Hepatocyte (in vitro differentiated cells): ENCODE data around the gene TAS1R2.

Experiments
- CTCF ChIP-seq: fragments of 200-600 bp; sonication (generic); IDR thresholded peaks from 2 replicates; pipeline ENCODE4 v1.5.1; 2016; ENCODE audit warnings: antibody characterized with exemption, mild to moderate bottlenecking; ENCODE audit not compliant: poor library complexity
- EZH2 ChIP-seq: fragments of 200-600 bp; sonication (generic); IDR thresholded peaks from 2 replicates; pipeline ENCODE4 v1.6.1; 2016; ENCODE audit warnings: antibody characterized with exemption, mild to moderate bottlenecking, borderline replicate concordance
- EZH2phosphoT487 ChIP-seq: fragments of 200-600 bp; sonication (generic); IDR thresholded peaks from one replicate; pipeline ENCODE4 v1.6.1; 2018; ENCODE audit warnings: antibody characterized with exemption, mild to moderate bottlenecking, low read depth, moderate library complexity; ENCODE audit not compliant: unreplicated experiment, severe bottlenecking

DNA sequence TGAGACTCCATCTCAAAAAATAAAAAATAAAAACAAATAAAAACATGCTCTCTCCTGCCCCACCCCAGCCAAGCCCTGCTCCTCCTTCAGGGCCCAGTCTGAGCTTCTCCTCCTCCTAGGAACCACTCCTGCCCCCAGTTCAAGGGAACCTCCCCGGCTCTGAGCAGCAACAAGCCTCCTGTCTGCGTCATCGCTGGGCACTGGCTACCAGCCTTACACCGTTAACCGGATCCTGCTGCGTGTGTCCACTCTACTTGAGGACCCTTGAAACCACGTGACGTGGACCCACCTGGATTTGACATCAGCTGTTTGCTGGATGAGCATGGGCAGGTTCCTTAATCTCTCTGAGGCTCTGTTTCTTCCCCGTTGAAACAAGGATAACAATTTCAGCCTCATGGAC lies 1.6 kb upstream of the TAS1R2 start:
- TF ChIP-seq EZH2 (no peak), CTCF (no peak), EZH2phosphoT487 (no peak)
